Keratinocyte (primary cell): ENCODE measurements around the gene FIZ1. TPM values are rescaled to one million over a fixed set of nuclear protein-coding genes. Genes with fewer than 3 reads are reported as not detected.

Source experiments
- DNase-seq: peaks from one replicate; pipeline ENCODE4 v3.0.0-alpha.2; 2011; ENCODE audit warnings: low read depth, missing footprints, low spot score
- FAIRE-seq: peaks from 2 replicates; lab custom pipeline; 2011; peaks lifted over from hg19 to GRCh38; lab: Jason Lieb, UNC
- H2AFZ ChIP-seq: 2 replicates; pipeline ENCODE4 v1.6.0; 2012; ENCODE audit warnings: low read length, control low read depth, inconsistent platforms; ENCODE audit not compliant: control insufficient read depth
- H3K27ac ChIP-seq: 2 replicates; pipeline ENCODE4 v1.5.1; 2011; ENCODE audit warnings: low read length; ENCODE audit not compliant: control insufficient read depth, insufficient read depth
- H3K27me3 ChIP-seq: 3 replicates; pipeline ENCODE4 v1.6.0; 2011; ENCODE audit warnings: low read length; ENCODE audit not compliant: control insufficient read depth, insufficient read depth; ENCODE audit errors: extremely low read depth
- H3K36me3 ChIP-seq, 2 experiments: 2 replicates in 1 of 2; 3 replicates in 1 of 2; pipeline ENCODE4 v1.5.1; 2011; ENCODE audit warnings: low read length in 2 of 2, mild to moderate bottlenecking in 1 of 2; ENCODE audit not compliant: control insufficient read depth in 2 of 2, insufficient read depth in 2 of 2; ENCODE audit errors: extremely low read depth in 1 of 2
- H3K4me1 ChIP-seq: 3 replicates; pipeline ENCODE4 v1.5.1; 2011; ENCODE audit warnings: low read length; ENCODE audit not compliant: control insufficient read depth, insufficient read depth; ENCODE audit errors: extremely low read depth
- H3K4me2 ChIP-seq: 3 replicates; pipeline ENCODE4 v1.6.0; 2011; ENCODE audit warnings: low read depth, low read length; ENCODE audit not compliant: control insufficient read depth, insufficient read depth; ENCODE audit errors: extremely low read depth
- H3K4me3 ChIP-seq, 3 experiments: fragments of 200-600 bp in 1 of 3; sonication (generic) in 1 of 3; 2 replicates in 2 of 3; 3 replicates in 1 of 3; pipeline ENCODE4 v1.5.1; 2011 to 2016; ENCODE audit warnings: low read length in 3 of 3, mild to moderate bottlenecking in 3 of 3, control low read depth in 2 of 3, inconsistent platforms in 1 of 3, low read depth in 1 of 3, mixed read lengths in 1 of 3, mixed run types in 1 of 3, moderate library complexity in 1 of 3; ENCODE audit not compliant: control insufficient read depth in 2 of 3, insufficient read depth in 2 of 3; ENCODE audit errors: extremely low read depth in 1 of 3
- H3K79me2 ChIP-seq: 2 replicates; pipeline ENCODE4 v1.6.0; 2012; ENCODE audit warnings: low read length; ENCODE audit not compliant: control insufficient read depth, insufficient read depth
- H3K9ac ChIP-seq: 3 replicates; pipeline ENCODE4 v1.6.0; 2011; ENCODE audit warnings: low read length; ENCODE audit not compliant: control insufficient read depth, insufficient read depth; ENCODE audit errors: extremely low read depth
- H3K9me1 ChIP-seq: 3 replicates; pipeline ENCODE4 v1.6.0; 2011; ENCODE audit warnings: low read length; ENCODE audit not compliant: control insufficient read depth, insufficient read depth; ENCODE audit errors: extremely low read depth
- H3K9me3 ChIP-seq: 2 replicates; pipeline ENCODE4 v1.5.1; 2012; ENCODE audit warnings: low read depth, low read length; ENCODE audit not compliant: control insufficient read depth
- H4K20me1 ChIP-seq: 3 replicates; pipeline ENCODE4 v1.6.0; 2011; ENCODE audit warnings: low read length; ENCODE audit not compliant: control insufficient read depth, insufficient read depth; ENCODE audit errors: extremely low read depth
- EZH2 ChIP-seq: IDR thresholded peaks from one replicate; pipeline ENCODE4 v1.6.1; 2012; ENCODE audit warnings: inconsistent platforms, mild to moderate bottlenecking, low read length, moderate library complexity
- dilution Hi-C: fragments of 300-500 bp; cut with MboI; formaldehyde crosslinking; loops from one replicate; pipeline ENCODE4 v1.7.0; 2020; ENCODE audit warnings: low sequenced_read_pairs; ENCODE audit not compliant: extremely low pct_ligation_motif_present
- polyA plus RNA-seq, 5 experiments: library from polyadenylated mRNA; depleted of rRNA in 3 of 5; stranded (reverse) in 3 of 5; stranded (forward) in 1 of 5; unstranded in 1 of 5; fragments of >200 nt; gene quantifications; 1 replicate in 1 of 5; 2 replicates in 3 of 5; 3 replicates in 1 of 5; pipeline versions ENCODE4 v1.2.1 to v1.2.3, GENCODE V29; 2011 to 2012; ENCODE audit warnings: missing spikeins in 2 of 5, low read depth in 1 of 5, low replicate concordance in 1 of 5
- TF ChIP-seq, protein P1 (sequence below), 3 experiments: IDR thresholded peaks in 1 of 3; conservative IDR thresholded peaks in 1 of 3; optimal IDR thresholded peaks in 1 of 3; 2 replicates in 2 of 3; 3 replicates in 1 of 3; pipeline versions ENCODE3 to v1.5.1; 2011; ENCODE audit warnings: low read length in 3 of 3, mild to moderate bottlenecking in 3 of 3, moderate library complexity in 2 of 3, control low read depth in 1 of 3, inconsistent platforms in 1 of 3; ENCODE audit not compliant: insufficient read depth in 2 of 3; ENCODE audit errors: extremely low read depth in 1 of 3

The FIZ1 gene
- polyA plus RNA-seq, 1 donor (not counting 4 experiments of a cell fraction or from before 2014, with no cell fraction given) = 2.7 TPM

GRCh38 chr19:55581823-55582223, 17.5 kb downstream of the FIZ1 start:
- peaks cover 13% of the 10 kb centered on the region for H3K79me2 ChIP-seq
- no peaks in the 10 kb centered on the region for H3K9me3 ChIP-seq
- H2AFZ ChIP-seq = no peak overlapping the region
- FAIRE-seq (no peak), DNase-seq (no peak)
- dilution Hi-C loops = no loop called here
- H4K20me1 ChIP-seq = no peaks in the 10 kb centered on the region
- H3K9me1 ChIP-seq = no peaks in the 10 kb centered on the region
- peaks cover 19% of the 10 kb centered on the region for H3K4me1 ChIP-seq
- peaks cover 4% of the 10 kb centered on the region for H3K27me3 ChIP-seq
- TF ChIP-seq EZH2 = no peak
- TF ChIP-seq, protein P1, sequence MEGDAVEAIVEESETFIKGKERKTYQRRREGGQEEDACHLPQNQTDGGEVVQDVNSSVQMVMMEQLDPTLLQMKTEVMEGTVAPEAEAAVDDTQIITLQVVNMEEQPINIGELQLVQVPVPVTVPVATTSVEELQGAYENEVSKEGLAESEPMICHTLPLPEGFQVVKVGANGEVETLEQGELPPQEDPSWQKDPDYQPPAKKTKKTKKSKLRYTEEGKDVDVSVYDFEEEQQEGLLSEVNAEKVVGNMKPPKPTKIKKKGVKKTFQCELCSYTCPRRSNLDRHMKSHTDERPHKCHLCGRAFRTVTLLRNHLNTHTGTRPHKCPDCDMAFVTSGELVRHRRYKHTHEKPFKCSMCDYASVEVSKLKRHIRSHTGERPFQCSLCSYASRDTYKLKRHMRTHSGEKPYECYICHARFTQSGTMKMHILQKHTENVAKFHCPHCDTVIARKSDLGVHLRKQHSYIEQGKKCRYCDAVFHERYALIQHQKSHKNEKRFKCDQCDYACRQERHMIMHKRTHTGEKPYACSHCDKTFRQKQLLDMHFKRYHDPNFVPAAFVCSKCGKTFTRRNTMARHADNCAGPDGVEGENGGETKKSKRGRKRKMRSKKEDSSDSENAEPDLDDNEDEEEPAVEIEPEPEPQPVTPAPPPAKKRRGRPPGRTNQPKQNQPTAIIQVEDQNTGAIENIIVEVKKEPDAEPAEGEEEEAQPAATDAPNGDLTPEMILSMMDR (optimal IDR thresholded peaks at IDR 0.05 in 1 of 3, IDR thresholded peaks at IDR 0.05 in 1 of 3, conservative IDR thresholded peaks at IDR 0.05 in 1 of 3; ENCODE audit: extremely low read depth in 1 of 3, insufficient read depth in 2 of 3, low read length in 3 of 3) = no peak
- H3K4me3 ChIP-seq = no peak overlapping the region
- no peak overlapping the region for H3K9ac ChIP-seq
- H3K36me3 ChIP-seq = peaks cover 0 to 2% of the 10 kb centered on the region in 2 experiments
- H3K27ac ChIP-seq = no peak overlapping the region
- peak overlapping the region; percentile 82 for H3K4me2 ChIP-seq

GRCh38 chr19:55581145-55581822, 18.0 kb downstream of the FIZ1 start:
- DNase-seq = no peak

More at GRCh38 chr19:55581145-55581822, 18.0 kb downstream of the FIZ1 start:
- no peaks in the 10 kb centered on the region for H4K20me1 ChIP-seq
- peak overlapping the region; percentile 80 to 97 (median 91) for H3K4me3 ChIP-seq
- H2AFZ ChIP-seq = peak overlapping the region; percentile 61
- dilution Hi-C loops = no loop called here
- FAIRE-seq = peak; percentile 44
- peaks cover 4% of the 10 kb centered on the region for H3K27me3 ChIP-seq
- peaks cover 17% of the 10 kb centered on the region for H3K4me1 ChIP-seq
- H3K79me2 ChIP-seq = peaks cover 13% of the 10 kb centered on the region
- TF ChIP-seq, protein P1 (optimal IDR thresholded peaks at IDR 0.05 in 1 of 3, IDR thresholded peaks at IDR 0.05 in 1 of 3, conservative IDR thresholded peaks at IDR 0.05 in 1 of 3; ENCODE audit: extremely low read depth in 1 of 3, insufficient read depth in 2 of 3, low read length in 3 of 3) = no peak
- no peak for TF ChIP-seq EZH2
- peaks cover 0 to 2% of the 10 kb centered on the region in 2 experiments for H3K36me3 ChIP-seq
- peak overlapping the region; percentile 53 for H3K9ac ChIP-seq
- H3K27ac ChIP-seq = peak overlapping the region; percentile 29
- no peaks in the 10 kb centered on the region for H3K9me1 ChIP-seq
- H3K9me3 ChIP-seq = no peaks in the 10 kb centered on the region
- peak overlapping the region; percentile 82 for H3K4me2 ChIP-seq
